AG04450 (cell line): ENCODE results near the gene TMEM222. TPM values are rescaled to one million over a fixed set of nuclear protein-coding genes. Genes with fewer than 3 reads are reported as not detected.

ENCODE experiments used
- CTCF ChIA-PET: fragments of 300-600, 350-600 bp; formaldehyde crosslinking; extraction: SDS; loops from one replicate; lab custom pipeline; 2022; ENCODE audit warnings: antibody characterized with exemption, inconsistent platforms; lab: Charles Lee
- POLR2A ChIA-PET: fragments of 350-600 bp; formaldehyde crosslinking; extraction: SDS; loops from one replicate; lab custom pipeline; 2021; ENCODE audit warnings: antibody characterized with exemption, inconsistent platforms; lab: Yijun Ruan, JAX
- DNase-seq: peaks from one replicate; pipeline ENCODE4 v3.0.0-alpha.2; 2011; ENCODE audit warnings: low read depth, low spot score
- H3K27ac ChIP-seq: one replicate; pipeline ENCODE4 v1.5.1; 2012; ENCODE audit warnings: low read depth, low read length, control low read depth
- H3K27me3 ChIP-seq: one replicate; pipeline ENCODE4 v1.6.0; 2012; ENCODE audit warnings: low read length; ENCODE audit not compliant: control insufficient read depth, insufficient read depth
- H3K4me3 ChIP-seq: 2 replicates; pipeline ENCODE4 v1.5.1; 2011; ENCODE audit warnings: mild to moderate bottlenecking, low read depth, low read length, control low read depth
- H3K9me3 ChIP-seq: 2 replicates; pipeline ENCODE4 v1.5.1; 2012; ENCODE audit warnings: low read length; ENCODE audit not compliant: control insufficient read depth, insufficient read depth
- CTCF ChIP-seq: IDR thresholded peaks from 2 replicates; pipeline ENCODE4 v1.5.1; 2011; ENCODE audit warnings: low read depth, low read length, control low read depth, inconsistent platforms
- polyA plus RNA-seq: library from polyadenylated mRNA; depleted of rRNA; stranded (reverse); fragments of >200 nt; gene quantifications from 2 replicates; pipeline ENCODE4 v1.2.3, GENCODE V29; 2011

TMEM222 gene
- polyA plus RNA-seq, 1 experiment: 27.8 TPM

GRCh38 chr1:27353629-27354028 is 31.7 kb downstream of the TMEM222 start:
- H3K4me3 ChIP-seq: no peak overlapping the region
- POLR2A ChIA-PET: no interaction called here
- DNase-seq: no peak
- CTCF ChIA-PET: interaction anchor here (1.2 kb wide), 1 partner anchor 53 kb away, joined by 3 read pairs; no protein-coding TSS in a partner anchor
- TF ChIP-seq CTCF: no peak
- no peaks in the 10 kb centered on the region; the same call in 1 of the 2 replicates for H3K9me3 ChIP-seq
- H3K27ac ChIP-seq: no peak overlapping the region
- no peaks in the 10 kb centered on the region for H3K27me3 ChIP-seq

- no peak for TF ChIP-seq CTCF
- H3K27ac ChIP-seq: no peak overlapping the region
- H3K4me3 ChIP-seq: no peak overlapping the region
- POLR2A ChIA-PET: no interaction called here
- CTCF ChIA-PET: interaction anchor here (0.9 to 2.3 kb wide), 5 partner anchors 23 to 252 kb away, joined by 3 to 9 read pairs (median 3); no protein-coding TSS in a partner anchor
- DNase-seq: no peak
- H3K9me3 ChIP-seq: no peaks in the 10 kb centered on the region; the same call in 1 of the 2 replicates
- H3K27me3 ChIP-seq: no peaks in the 10 kb centered on the region
These were observed 33.7 kb downstream of the TMEM222 start for GRCh38 chr1:27355683-27356082.

- no peaks in the 10 kb centered on the region for H3K27me3 ChIP-seq
- CTCF ChIA-PET: interaction anchor here (0.6 to 2.3 kb wide), 7 partner anchors 10 to 257 kb away, joined by 3 to 9 read pairs (median 3); no protein-coding TSS in a partner anchor
- TF ChIP-seq CTCF: no peak
- no peak overlapping the region for H3K4me3 ChIP-seq
- H3K27ac ChIP-seq: no peak overlapping the region
- POLR2A ChIA-PET: no interaction called here
- no peak for DNase-seq
- no peaks in the 10 kb centered on the region; the same call in 1 of the 2 replicates for H3K9me3 ChIP-seq
These were observed 34.3 kb downstream of the TMEM222 start for GRCh38 chr1:27356277-27356618.

- Histone ChIP-seq H3K27me3 (no peaks in the 10 kb centered on the region), H3K4me3 (no peak overlapping the region), H3K9me3 (no peaks in the 10 kb centered on the region; the same call in 1 of the 2 replicates), H3K27ac (no peak overlapping the region)
- ChIA-PET POLR2A (no interaction called here), CTCF (interaction anchor here (0.6 to 2.3 kb wide), 27 partner anchors 9 to 257 kb away, joined by 3 to 25 read pairs (median 5); partner anchors contain the start of genes FCN3, MAP3K6 and SYTL1)
- DNase-seq: no peak
- TF ChIP-seq CTCF: no peak
These were observed 34.8 kb downstream of the TMEM222 start for GRCh38 chr1:27356619-27357280.

GRCh38 chr1:27357281-27358037 is 35.5 kb downstream of the TMEM222 start:
- DNase-seq: no peak
- no peaks in the 10 kb centered on the region; the same call in 1 of the 2 replicates for H3K9me3 ChIP-seq
- H3K27me3 ChIP-seq: no peaks in the 10 kb centered on the region
- no peak overlapping the region for H3K4me3 ChIP-seq
- H3K27ac ChIP-seq: no peak overlapping the region
- TF ChIP-seq CTCF: peak; percentile 86
- CTCF ChIA-PET: interaction anchor here (0.6 to 2.3 kb wide), 25 partner anchors 9 to 258 kb away, joined by 3 to 25 read pairs (median 6); partner anchors contain the start of genes FCN3, MAP3K6 and SYTL1
- POLR2A ChIA-PET: interaction anchor here (1.1 to 1.2 kb wide), 2 partner anchors 8 to 55 kb away, joined by 3 to 4 read pairs; no protein-coding TSS in a partner anchor
